Tibial nerve (tissue), 3 donors: ENCODE measurements around the gene HSF4.

Experiments used
- EP300 ChIP-seq, 2 donors: sonication (generic); formaldehyde crosslinking; IDR thresholded peaks; one replicate each; pipeline ENCODE4 v1.6.1; 2017; ENCODE audit warnings: antibody characterized with exemption in 2 of 2, mild to moderate bottlenecking in 1 of 2
- POLR2A ChIP-seq, 2 donors: fragments of 450-650 bp; IDR thresholded peaks; one replicate each; pipeline ENCODE4 v1.6.1; 2017; ENCODE audit warnings: antibody characterized with exemption in 2 of 2, mild to moderate bottlenecking in 2 of 2, moderate library complexity in 2 of 2

DNA sequence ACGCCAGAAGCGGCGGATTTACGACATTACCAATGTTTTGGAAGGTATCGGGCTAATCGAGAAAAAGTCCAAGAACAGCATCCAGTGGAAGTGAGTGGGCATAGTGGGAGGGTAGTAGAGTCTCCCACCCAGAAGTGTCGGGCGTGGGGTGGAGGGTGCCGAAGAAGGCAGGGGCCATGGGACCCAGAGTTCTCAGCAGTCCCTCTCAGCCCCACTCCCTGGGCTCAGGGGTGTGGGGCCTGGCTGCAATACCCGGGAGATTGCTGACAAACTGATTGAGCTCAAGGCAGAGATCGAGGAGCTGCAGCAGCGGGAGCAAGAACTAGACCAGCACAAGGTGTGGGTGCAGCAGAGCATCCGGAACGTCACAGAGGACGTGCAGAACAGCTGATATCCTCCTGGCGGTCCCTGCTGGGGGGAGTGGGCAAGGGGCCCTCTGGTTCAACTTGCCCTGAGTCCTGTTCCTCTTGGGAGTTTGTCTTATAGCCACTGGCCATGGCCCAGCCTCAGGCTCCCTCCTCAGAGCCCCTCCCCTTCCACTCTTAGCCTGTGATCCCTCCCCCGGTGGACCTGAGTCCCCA lies 28.3 kb downstream of the HSF4 start:
- no peak for TF ChIP-seq EP300 (IDR thresholded peaks at IDR 0.05)
- TF ChIP-seq POLR2A (IDR thresholded peaks at IDR 0.05) = no peak
